Measurements from ENCODE around the gene RPS15A. TPM values are rescaled to one million over a fixed set of nuclear protein-coding genes. Genes with fewer than 3 reads are reported as not detected.
A peak's percentile ranks its signal among the peaks of the same experiment; 100 is the strongest.

RPS15A gene
- total and polyA plus RNA-seq, 11 donors: 391 to 3,186 (median 853) TPM

- DNase-seq (no peak), ATAC-seq (no peak)
- H3K9me3 ChIP-seq: no peaks in the 10 kb centered on the region
- H3K4me3 ChIP-seq: peak overlapping the region; percentile 70 to 96 (median 86)
- 3 to 6% (median 3%) methylated on average over 8 of the region's 8 CpGs for WGBS, 4 donors
- H3K36me3 ChIP-seq: peaks cover 0 to 31% (median 25%) of the 10 kb centered on the region in 9 donors
- H3K27ac ChIP-seq: peak overlapping the region in 9 of 12 donors; percentile 32 to 94 (median 86)
- TF ChIP-seq POLR2A (IDR thresholded peaks at IDR 0.05) (no peak), CTCF (IDR thresholded peaks at IDR 0.05) (no peak)
- no peaks in the 10 kb centered on the region for H3K27me3 ChIP-seq
- peaks cover 3 to 70% (median 34%) of the 10 kb centered on the region in 12 donors for H3K4me1 ChIP-seq
- intact Hi-C loops (cut with DNase I): loop anchor here in 7 of 10 donors (5.0 to 10.0 kb wide), 4 partner anchors 155 to 265 kb away; partner anchors contain the start of gene COQ7 (in 3 of the 7)
These were observed 10.2 kb upstream of the RPS15A start for GRCh38 chr16:18800293-18800692.

GRCh38 chr16:18799500-18799899 lies 9.4 kb upstream of the RPS15A start:
- no peak for ATAC-seq
- peak overlapping the region in 1 of 12 donors; percentile 86 for H3K27ac ChIP-seq
- WGBS, 4 donors: 78 to 83% (median 79%) methylated on average over 3 of the region's 3 CpGs

GRCh38 chr16:18797746-18798145 lies 7.6 kb upstream of the RPS15A start:
- TF ChIP-seq CTCF (IDR thresholded peaks at IDR 0.05): no peak
- no peak for TF ChIP-seq POLR2A (IDR thresholded peaks at IDR 0.05)
- H3K4me1 ChIP-seq: peaks cover 3 to 45% (median 27%) of the 10 kb centered on the region in 12 donors
- H3K27ac ChIP-seq: peak overlapping the region in 1 of 12 donors; percentile 10
- 58 to 73% (median 61%) methylated on average over 4 of the region's 4 CpGs for WGBS, 4 donors
- no peak overlapping the region for H3K4me3 ChIP-seq
- H3K36me3 ChIP-seq: peaks cover 0 to 56% (median 51%) of the 10 kb centered on the region in 9 donors
- DNase-seq (no peak), ATAC-seq (no peak)
- no peaks in the 10 kb centered on the region for H3K9me3 ChIP-seq
- intact Hi-C loops (cut with DNase I): no loop called here
- no peaks in the 10 kb centered on the region for H3K27me3 ChIP-seq

More at GRCh38 chr16:18799500-18799899, 9.4 kb upstream of the RPS15A start:
- Histone ChIP-seq H3K4me1 (peaks cover 3 to 62% (median 32%) of the 10 kb centered on the region in 12 donors), H3K27me3 (no peaks in the 10 kb centered on the region), H3K36me3 (peaks cover 0 to 39% (median 33%) of the 10 kb centered on the region in 9 donors), H3K9me3 (no peaks in the 10 kb centered on the region), H3K4me3 (peak overlapping the region in 6 of 12 donors; percentile 75 to 96 (median 84))
- DNase-seq: no peak
- TF ChIP-seq POLR2A (IDR thresholded peaks at IDR 0.05): no peak
- TF ChIP-seq CTCF (IDR thresholded peaks at IDR 0.05): no peak
- intact Hi-C loops (cut with DNase I): no loop called here

GRCh38 chr16:18796377-18796776 lies 6.2 kb upstream of the RPS15A start:
- Histone ChIP-seq H3K4me1 (peaks cover 3 to 36% (median 20%) of the 10 kb centered on the region in 12 donors), H3K27me3 (no peaks in the 10 kb centered on the region), H3K27ac (no peak overlapping the region), H3K36me3 (peaks cover 0 to 70% (median 62%) of the 10 kb centered on the region in 9 donors), H3K4me3 (no peak overlapping the region), H3K9me3 (no peaks in the 10 kb centered on the region)
- intact Hi-C loops (cut with DNase I): no loop called here
- DNase-seq: no peak
- no peak for ATAC-seq
- WGBS, 4 donors: 72 to 93% (median 87%) methylated on average over 1 of the region's 1 CpG
- TF ChIP-seq POLR2A (IDR thresholded peaks at IDR 0.05): no peak
- TF ChIP-seq CTCF (IDR thresholded peaks at IDR 0.05): no peak

Measured in heart left ventricle (tissue), 16 donors.